Measurements from ENCODE around the gene OR4K13.

OR4K13 gene

GRCh38 chr14:20035938-20036337 is at the start of gene OR4K13:
Gene OR4K13 (minus strand): TSS chr14:20036038. CDS start chr14:20034758, 1,280 bp downstream.
- no peak for DNase-seq (ENCODE audit: low read depth in 2 of 2)

- DNase-seq (ENCODE audit: low read depth in 2 of 2) = no peak
Measured at GRCh38 chr14:20059745-20060144, 23.9 kb upstream of the OR4K13 start, which contains the start of gene OR4L1. Gene OR4L1 (plus strand): TSS chr14:20060045. CDS start chr14:20060045, 0 bp downstream.

DNA sequence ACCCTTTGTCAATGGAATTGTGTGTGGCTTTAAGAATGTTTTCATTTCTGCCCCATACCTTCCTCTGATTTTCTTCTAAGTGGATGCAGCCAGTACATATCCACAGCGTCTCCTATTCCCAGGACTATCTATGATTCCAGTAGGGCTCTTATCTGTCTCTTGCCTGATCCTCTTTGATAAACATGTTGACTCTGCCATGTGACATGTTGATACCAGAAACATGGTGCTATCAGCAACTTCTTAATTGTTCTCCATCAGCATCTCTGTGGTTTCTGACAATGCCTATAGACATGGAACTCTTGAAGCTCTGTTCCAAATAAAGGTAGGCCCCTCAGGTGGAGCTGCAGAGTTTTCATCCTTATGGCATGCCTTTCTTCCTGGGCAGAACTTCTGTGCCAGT is 12.4 kb upstream of the OR4K13 start:
- DNase-seq (ENCODE audit: low read depth in 2 of 2) = no peak

- DNase-seq (ENCODE audit: low read depth in 2 of 2) = no peak
Measured at GRCh38 chr14:20044243-20044642, 8.4 kb upstream of the OR4K13 start.

DNA sequence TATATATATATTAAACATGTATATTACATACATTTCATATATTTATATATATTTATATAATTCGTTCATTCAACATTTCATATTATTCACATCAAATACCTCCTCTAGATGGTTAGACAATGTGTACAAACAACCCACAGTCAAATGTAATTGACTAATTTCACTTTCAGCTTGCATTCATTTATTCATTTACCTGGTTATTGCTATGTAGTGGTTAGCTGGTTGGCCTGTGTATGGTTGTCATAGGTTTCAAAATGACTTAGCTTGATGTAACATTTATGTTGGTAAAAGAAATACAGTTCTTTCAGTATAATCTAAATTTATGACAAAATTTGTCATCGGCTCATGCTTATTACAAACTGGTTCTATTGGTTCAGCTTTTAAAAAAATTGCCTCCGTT is 389 bp downstream of the OR4K13 start:
- no peak for DNase-seq (ENCODE audit: low read depth in 2 of 2)

GRCh38 chr14:20031058-20031457 is 4.8 kb downstream of the OR4K13 start:
- DNase-seq (ENCODE audit: low read depth in 2 of 2) = no peak

- DNase-seq (ENCODE audit: low read depth in 2 of 2) = no peak
Measured at GRCh38 chr14:20019257-20019865, 16.5 kb downstream of the OR4K13 start, which contains the start of gene OR4K14. Gene OR4K14 (minus strand): TSS chr14:20019307. CDS start chr14:20015193, 4,114 bp downstream.

DNA sequence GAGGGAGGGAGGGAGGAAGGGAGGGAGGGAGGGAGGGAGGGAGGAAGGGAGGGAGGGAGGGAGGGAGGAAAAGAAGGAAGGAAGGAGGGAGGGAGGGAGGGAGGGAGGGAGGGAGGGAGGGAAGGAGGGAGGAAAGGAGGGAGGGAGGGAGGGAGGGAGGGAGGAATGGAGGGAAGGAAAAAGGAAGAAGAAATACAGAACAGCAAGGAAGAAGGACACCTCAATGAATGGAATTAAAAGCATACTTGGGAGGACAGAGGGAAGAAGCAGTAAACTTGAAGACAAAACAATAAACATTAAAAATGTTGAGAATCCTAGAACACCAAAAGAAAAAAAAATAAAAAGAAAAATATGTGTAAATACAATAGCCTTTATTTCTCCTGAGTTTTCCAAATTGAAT is 27.7 kb downstream of the OR4K13 start:
- DNase-seq (ENCODE audit: low read depth in 2 of 2) = no peak

GRCh38 chr14:20002319-20002718 is 33.5 kb downstream of the OR4K13 start:
- DNase-seq (ENCODE audit: low read depth in 2 of 2) = no peak

GRCh38 chr14:20001863-20002262 is 34.0 kb downstream of the OR4K13 start, which contains the start of gene OR4Q2:
Gene OR4Q2 (plus strand): TSS chr14:20002163.
- no peak for DNase-seq (ENCODE audit: low read depth in 2 of 2)

DNA sequence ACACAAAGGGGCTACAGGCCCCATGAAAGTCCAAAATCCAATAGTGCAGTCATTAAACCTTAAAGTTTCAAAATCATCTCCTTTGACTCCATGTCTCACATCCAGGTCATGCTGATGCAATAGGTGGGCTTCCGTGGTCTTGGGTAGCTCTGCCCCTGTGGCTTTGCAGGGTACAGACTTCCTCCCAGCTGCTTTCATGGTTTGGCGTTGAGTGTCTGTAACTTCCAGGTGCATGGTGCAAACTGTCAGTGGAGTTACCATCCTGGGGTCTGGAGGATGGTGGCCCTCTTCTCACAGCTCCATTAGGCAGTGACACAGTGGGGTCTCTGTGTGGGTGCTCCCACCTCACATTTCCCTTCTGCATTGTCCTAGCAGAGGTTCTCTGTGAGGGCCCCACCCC is 42.4 kb downstream of the OR4K13 start:
- DNase-seq (ENCODE audit: low read depth in 2 of 2) = no peak
